ENCODE results near the gene VPS13D. TPM values are rescaled to one million over a fixed set of nuclear protein-coding genes. Genes with fewer than 3 reads are reported as not detected.

The VPS13D gene
- polyA plus RNA-seq, 3 donors: 3.6 to 20.2 (median 5.1) TPM

GRCh38 chr1:12485231-12486058 lies 255.6 kb downstream of the VPS13D start:
- no peak overlapping the region for H3K9ac ChIP-seq (ENCODE audit: insufficient read depth, low read length, poor library complexity, severe bottlenecking)
- intact Hi-C loops (cut with micrococcal nuclease): no loop called here
- WGBS (ENCODE audit: insufficient coverage): 99% methylated on average over 10 of the region's 12 CpGs

GRCh38 chr1:12486059-12486341 lies 256.2 kb downstream of the VPS13D start:
- Histone ChIP-seq H3K4me3 (replicated peaks in 1 of 3; ENCODE audit: low read depth in 2 of 3, low read length in 3 of 3) (no peak overlapping the region), H3K9ac (ENCODE audit: insufficient read depth, low read length, poor library complexity, severe bottlenecking) (no peak overlapping the region), H4K20me1 (ENCODE audit: insufficient read depth, low read length) (peaks cover 3% of the 10 kb centered on the region), H3K9me3 (replicated peaks in 1 of 2; ENCODE audit: control insufficient read depth in 1 of 2, insufficient read depth in 1 of 2, low read length in 2 of 2) (no peaks in the 10 kb centered on the region), H3K4me1 (ENCODE audit: control insufficient read depth in 1 of 2, insufficient read depth in 2 of 2, low read length in 2 of 2) (peaks cover 4 to 8% of the 10 kb centered on the region in 2 donors), H3K79me2 (ENCODE audit: insufficient read depth, low read length) (no peaks in the 10 kb centered on the region), H3K27ac (ENCODE audit: low read depth in 1 of 2, low read length in 2 of 2) (no peak overlapping the region), H2AFZ (ENCODE audit: insufficient read depth, low read depth, low read length, poor library complexity, severe bottlenecking) (no peak overlapping the region), H3K27me3 (ENCODE audit: control insufficient read depth in 2 of 2, insufficient read depth in 2 of 2, low read length in 2 of 2) (no peaks in the 10 kb centered on the region), H3K4me2 (replicated peaks; ENCODE audit: extremely low read depth, low read length, poor library complexity, severe bottlenecking) (no peak overlapping the region), H3K36me3 (replicated peaks in 1 of 2; ENCODE audit: control insufficient read depth in 1 of 2, insufficient read depth in 2 of 2, low read length in 2 of 2) (peaks cover 0 to 50% of the 10 kb centered on the region in 2 donors)
- Mint-ChIP-seq H3K27ac (no peak overlapping the region), H3K4me3 (no peak overlapping the region), H3K4me1 (peaks cover 5% of the 10 kb centered on the region), H3K36me3 (peaks cover 55% of the 10 kb centered on the region in 2 donors), H3K27me3 (ENCODE audit: low read depth in 3 of 3) (no peaks in the 10 kb centered on the region), H3K9me3 (no peaks in the 10 kb centered on the region)
- intact Hi-C loops (cut with micrococcal nuclease): no loop called here
- 100% methylated on average over 1 of the region's 2 CpGs for WGBS (ENCODE audit: insufficient coverage)
- no peak for TF ChIP-seq CTCF (IDR thresholded peaks at IDR 0.05)
- no peak for DNase-seq

More at GRCh38 chr1:12485231-12486058, 255.6 kb downstream of the VPS13D start:
- H2AFZ ChIP-seq (ENCODE audit: insufficient read depth, low read depth, low read length, poor library complexity, severe bottlenecking): no peak overlapping the region
- H4K20me1 ChIP-seq (ENCODE audit: insufficient read depth, low read length): peaks cover 3% of the 10 kb centered on the region
- peaks cover 10% of the 10 kb centered on the region for H3K4me1 Mint-ChIP-seq
- H3K9me3 ChIP-seq (replicated peaks in 1 of 2; ENCODE audit: control insufficient read depth in 1 of 2, insufficient read depth in 1 of 2, low read length in 2 of 2): no peaks in the 10 kb centered on the region
- no peaks in the 10 kb centered on the region for H3K9me3 Mint-ChIP-seq
- TF ChIP-seq CTCF (IDR thresholded peaks at IDR 0.05): no peak
- peaks cover 0 to 44% of the 10 kb centered on the region in 2 donors for H3K36me3 ChIP-seq (replicated peaks in 1 of 2; ENCODE audit: control insufficient read depth in 1 of 2, insufficient read depth in 2 of 2, low read length in 2 of 2)
- H3K4me3 Mint-ChIP-seq: no peak overlapping the region
- no peak for DNase-seq
- H3K4me2 ChIP-seq (replicated peaks; ENCODE audit: extremely low read depth, low read length, poor library complexity, severe bottlenecking): no peak overlapping the region
- no peaks in the 10 kb centered on the region for H3K79me2 ChIP-seq (ENCODE audit: insufficient read depth, low read length)
- no peak overlapping the region for H3K27ac ChIP-seq (ENCODE audit: low read depth in 1 of 2, low read length in 2 of 2)
- no peaks in the 10 kb centered on the region for H3K27me3 Mint-ChIP-seq (ENCODE audit: low read depth in 3 of 3)
- H3K27me3 ChIP-seq (ENCODE audit: control insufficient read depth in 2 of 2, insufficient read depth in 2 of 2, low read length in 2 of 2): no peaks in the 10 kb centered on the region
- no peak overlapping the region for H3K27ac Mint-ChIP-seq
- peaks cover 53 to 54% of the 10 kb centered on the region in 2 donors for H3K36me3 Mint-ChIP-seq
- peaks cover 9 to 14% of the 10 kb centered on the region in 2 donors for H3K4me1 ChIP-seq (ENCODE audit: control insufficient read depth in 1 of 2, insufficient read depth in 2 of 2, low read length in 2 of 2)
- no peak overlapping the region for H3K4me3 ChIP-seq (replicated peaks in 1 of 3; ENCODE audit: low read depth in 2 of 3, low read length in 3 of 3)

All from CD14-positive monocyte (primary cell).